ENCODE data around the gene ARV1.
"Not testable (repeated sequence)": the region's sequence is repeated elsewhere in the genome, so short reads cannot be mapped to it uniquely, and the experiment has no call there.

ARV1 gene

GRCh38 chr1:230976825-230977747, 1.8 kb upstream of the ARV1 start:
- no peak for DNase-seq (ENCODE audit: low read depth, low spot score)

GRCh38 chr1:230977761-230978490, 968 bp upstream of the ARV1 start:
- DNase-seq (ENCODE audit: low read depth, low spot score): no peak

- DNase-seq (ENCODE audit: low read depth, low spot score): no peak
Measured at GRCh38 chr1:230979389-230979716, 459 bp downstream of the ARV1 start.

GRCh38 chr1:230979952-230980351, 1.1 kb downstream of the ARV1 start:
- no peak for DNase-seq (ENCODE audit: low read depth, low spot score)

- no peak for DNase-seq (ENCODE audit: low read depth, low spot score)
Measured at GRCh38 chr1:230982696-230983095, 3.8 kb downstream of the ARV1 start.

GRCh38 chr1:230983811-230984210, 4.9 kb downstream of the ARV1 start:
- no peak for DNase-seq (ENCODE audit: low read depth, low spot score)

- not testable (repeated sequence) for DNase-seq (ENCODE audit: low read depth, low spot score)
Measured at GRCh38 chr1:230984622-230985515, 6.0 kb downstream of the ARV1 start.

GRCh38 chr1:230985711-230986110, 6.8 kb downstream of the ARV1 start:
- no peak for DNase-seq (ENCODE audit: low read depth, low spot score)

- no peak for DNase-seq (ENCODE audit: low read depth, low spot score)
Measured at GRCh38 chr1:230986976-230987375, 8.1 kb downstream of the ARV1 start.

- DNase-seq (ENCODE audit: low read depth, low spot score): no peak
Measured at GRCh38 chr1:230987448-230987847, 8.6 kb downstream of the ARV1 start.

GRCh38 chr1:230992100-230992774, 13.3 kb downstream of the ARV1 start:
- no peak for DNase-seq (ENCODE audit: low read depth, low spot score)

GRCh38 chr1:230994860-230995259, 16.0 kb downstream of the ARV1 start:
- DNase-seq (ENCODE audit: low read depth, low spot score): no peak

GRCh38 chr1:231000201-231000600, 21.3 kb downstream of the ARV1 start:
- DNase-seq (ENCODE audit: low read depth, low spot score): no peak

- no peak for DNase-seq (ENCODE audit: low read depth, low spot score)
Measured at GRCh38 chr1:231000639-231001038, 21.7 kb downstream of the ARV1 start.

- DNase-seq (ENCODE audit: low read depth, low spot score): no peak
Measured at GRCh38 chr1:231001892-231002291, 23.0 kb downstream of the ARV1 start.

- DNase-seq (ENCODE audit: low read depth, low spot score): not testable (repeated sequence)
Measured at GRCh38 chr1:231007535-231007934, 28.6 kb downstream of the ARV1 start.

- DNase-seq (ENCODE audit: low read depth, low spot score): no peak
Measured at GRCh38 chr1:231011360-231011759, 32.5 kb downstream of the ARV1 start.

- no peak for DNase-seq (ENCODE audit: low read depth, low spot score)
Measured at GRCh38 chr1:231011963-231012362, 33.1 kb downstream of the ARV1 start.

GRCh38 chr1:231013391-231014015, 34.6 kb downstream of the ARV1 start:
- no peak for DNase-seq (ENCODE audit: low read depth, low spot score)

- no peak for DNase-seq (ENCODE audit: low read depth, low spot score)
Measured at GRCh38 chr1:231016234-231016633, 37.3 kb downstream of the ARV1 start.

GRCh38 chr1:231016966-231017365, 38.1 kb downstream of the ARV1 start:
- DNase-seq (ENCODE audit: low read depth, low spot score): no peak
